Measurements from ENCODE around the gene ZP3.

DNA sequence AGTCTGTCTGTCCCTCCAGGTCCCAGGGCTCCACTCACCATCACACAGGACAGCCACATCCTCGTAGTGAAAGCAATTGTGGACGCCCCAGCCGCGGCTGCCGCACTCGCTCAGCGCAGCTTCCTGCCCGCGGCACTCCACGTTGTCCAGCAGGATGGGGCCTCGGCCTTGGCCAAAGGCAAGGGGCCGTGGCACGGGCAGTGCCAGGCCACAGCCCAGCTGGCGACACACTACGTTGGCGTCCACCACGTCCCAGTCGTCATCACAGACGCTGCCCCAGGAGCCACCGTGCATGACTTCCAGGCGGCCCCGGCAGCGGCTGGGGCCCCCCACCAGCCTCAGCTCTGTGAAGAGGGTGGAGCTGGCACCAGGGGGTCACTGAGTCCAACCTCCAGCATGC is 24.5 kb upstream of the ZP3 start:
- TF ChIP-seq EP300 (IDR thresholded peaks at IDR 0.05) (no peak), POLR2A (IDR thresholded peaks at IDR 0.05) (no peak)
- TF ChIP-seq, protein P1, sequence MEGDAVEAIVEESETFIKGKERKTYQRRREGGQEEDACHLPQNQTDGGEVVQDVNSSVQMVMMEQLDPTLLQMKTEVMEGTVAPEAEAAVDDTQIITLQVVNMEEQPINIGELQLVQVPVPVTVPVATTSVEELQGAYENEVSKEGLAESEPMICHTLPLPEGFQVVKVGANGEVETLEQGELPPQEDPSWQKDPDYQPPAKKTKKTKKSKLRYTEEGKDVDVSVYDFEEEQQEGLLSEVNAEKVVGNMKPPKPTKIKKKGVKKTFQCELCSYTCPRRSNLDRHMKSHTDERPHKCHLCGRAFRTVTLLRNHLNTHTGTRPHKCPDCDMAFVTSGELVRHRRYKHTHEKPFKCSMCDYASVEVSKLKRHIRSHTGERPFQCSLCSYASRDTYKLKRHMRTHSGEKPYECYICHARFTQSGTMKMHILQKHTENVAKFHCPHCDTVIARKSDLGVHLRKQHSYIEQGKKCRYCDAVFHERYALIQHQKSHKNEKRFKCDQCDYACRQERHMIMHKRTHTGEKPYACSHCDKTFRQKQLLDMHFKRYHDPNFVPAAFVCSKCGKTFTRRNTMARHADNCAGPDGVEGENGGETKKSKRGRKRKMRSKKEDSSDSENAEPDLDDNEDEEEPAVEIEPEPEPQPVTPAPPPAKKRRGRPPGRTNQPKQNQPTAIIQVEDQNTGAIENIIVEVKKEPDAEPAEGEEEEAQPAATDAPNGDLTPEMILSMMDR (IDR thresholded peaks at IDR 0.05), result no peak
